Karpas-422 (cell line): ENCODE measurements around the gene FAM131C. TPM values are rescaled to one million over a fixed set of nuclear protein-coding genes. Genes with fewer than 3 reads are reported as not detected.
"Not testable (repeated sequence)": the region's sequence is repeated elsewhere in the genome, so short reads cannot be mapped to it uniquely, and the experiment has no call there.

Source experiments
- DNase-seq: peaks from one replicate; pipeline ENCODE4 v3.0.0-alpha.2; 2015
- H2AFZ ChIP-seq: fragments of 200-600 bp; sonication (generic); 2 replicates; pipeline ENCODE4 v1.6.1; 2014; ENCODE audit warnings: antibody characterized with exemption, low read length, mixed read lengths
- H3K27ac ChIP-seq: fragments of 200-600 bp; sonication (generic); 2 replicates; pipeline ENCODE4 v1.5.1; 2014; ENCODE audit warnings: mild to moderate bottlenecking, low read length, moderate library complexity
- H3K27me3 ChIP-seq: fragments of 200-600 bp; sonication (generic); 2 replicates; pipeline ENCODE4 v1.6.1; 2014; ENCODE audit warnings: low read length, mixed read lengths
- H3K36me3 ChIP-seq: fragments of 200-600 bp; sonication (generic); 2 replicates; pipeline ENCODE4 v1.6.1; 2014; ENCODE audit warnings: low read length, mixed read lengths; ENCODE audit not compliant: insufficient read depth
- H3K4me1 ChIP-seq: fragments of 200-600 bp; sonication (generic); 2 replicates; pipeline ENCODE4 v1.6.1; 2014; ENCODE audit warnings: mild to moderate bottlenecking, low read length, mixed read lengths
- H3K4me2 ChIP-seq: fragments of 200-600 bp; sonication (generic); 2 replicates; pipeline ENCODE4 v1.6.1; 2014; ENCODE audit warnings: low read length, low read depth, mild to moderate bottlenecking; ENCODE audit not compliant: poor library complexity, severe bottlenecking
- H3K4me3 ChIP-seq: fragments of 200-600 bp; sonication (generic); 2 replicates; pipeline ENCODE4 v1.5.1; 2014; ENCODE audit warnings: mild to moderate bottlenecking, antibody characterized with exemption, low read length, mixed read lengths
- H3K79me2 ChIP-seq: fragments of 200-600 bp; sonication (generic); 2 replicates; pipeline ENCODE4 v1.6.1; 2014; ENCODE audit warnings: mild to moderate bottlenecking, low read length, mixed read lengths
- H3K9ac ChIP-seq: fragments of 200-600 bp; sonication (generic); 2 replicates; pipeline ENCODE4 v1.6.0; 2014; ENCODE audit warnings: low read length
- H3K9me2 ChIP-seq: fragments of 200-600 bp; sonication (generic), shearing (Covaris generic); replicated peaks from 2 replicates; pipeline ENCODE4 v1.6.0; 2014; ENCODE audit warnings: mild to moderate bottlenecking, low read length, moderate library complexity; ENCODE audit not compliant: insufficient read depth
- H3K9me3 ChIP-seq: fragments of 300-700, 200-600 bp; sonication (generic); 2 replicates; pipeline ENCODE4 v1.6.1; 2014; ENCODE audit warnings: low read length, mixed read lengths
- H4K20me1 ChIP-seq: fragments of 200-600 bp; sonication (generic); 2 replicates; pipeline ENCODE4 v1.6.1; 2014; ENCODE audit warnings: mild to moderate bottlenecking, antibody characterized with exemption, low read length, low read depth; ENCODE audit not compliant: insufficient read depth
- total RNA-seq: library from RNA; depleted of rRNA; stranded (reverse); fragments of >200 nt; shearing (Covaris generic); gene quantifications from 2 replicates; pipeline ENCODE4 v1.2.3, GENCODE V29; 2014; ENCODE audit warnings: low replicate concordance

The FAM131C gene
- total RNA-seq, 1 experiment from 2014 or later = not detected

DNA sequence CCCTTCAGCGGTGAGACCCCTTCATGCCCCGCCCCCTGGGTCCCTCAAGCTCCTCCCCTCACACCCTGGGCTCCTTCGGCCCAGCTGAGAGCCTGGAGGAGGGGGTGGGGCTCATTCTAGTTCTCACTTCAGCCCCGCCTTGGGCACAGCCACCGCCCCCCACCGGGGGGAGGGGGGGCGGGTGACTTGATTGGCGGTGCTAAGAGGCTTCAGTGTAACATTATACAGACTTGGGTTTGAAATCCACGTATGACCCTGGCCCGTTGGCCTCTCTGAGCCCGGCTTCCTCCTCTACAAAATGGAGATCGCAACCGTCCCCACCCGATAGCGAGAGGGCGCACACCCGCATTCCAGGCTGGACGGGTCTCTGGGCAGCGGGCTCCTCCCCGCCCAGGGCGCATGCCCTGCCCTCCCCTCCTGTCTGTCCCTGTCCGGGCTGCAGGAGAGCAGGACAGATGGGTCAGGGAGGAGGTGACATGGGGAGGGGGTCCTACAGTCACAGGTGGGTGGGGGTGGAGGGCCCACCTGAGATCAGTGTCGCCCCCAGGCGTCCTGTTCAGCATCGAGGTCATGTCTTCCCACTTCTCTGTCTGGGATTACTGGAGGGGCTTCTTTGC, 24.8 kb downstream of the FAM131C start:
- no peaks in the 10 kb centered on the region for H3K36me3 ChIP-seq
- DNase-seq = peak; percentile 49
- no peak overlapping the region for H3K9ac ChIP-seq
- no peaks in the 10 kb centered on the region for H3K4me1 ChIP-seq
- no peaks in the 10 kb centered on the region for H3K9me2 ChIP-seq
- no peaks in the 10 kb centered on the region for H3K9me3 ChIP-seq
- no peak overlapping the region for H2AFZ ChIP-seq
- no peaks in the 10 kb centered on the region for H4K20me1 ChIP-seq
- H3K4me3 ChIP-seq = no peak overlapping the region
- H3K4me2 ChIP-seq = no peak overlapping the region
- no peak overlapping the region for H3K27ac ChIP-seq
- H3K79me2 ChIP-seq = no peaks in the 10 kb centered on the region
- no peaks in the 10 kb centered on the region for H3K27me3 ChIP-seq

DNA sequence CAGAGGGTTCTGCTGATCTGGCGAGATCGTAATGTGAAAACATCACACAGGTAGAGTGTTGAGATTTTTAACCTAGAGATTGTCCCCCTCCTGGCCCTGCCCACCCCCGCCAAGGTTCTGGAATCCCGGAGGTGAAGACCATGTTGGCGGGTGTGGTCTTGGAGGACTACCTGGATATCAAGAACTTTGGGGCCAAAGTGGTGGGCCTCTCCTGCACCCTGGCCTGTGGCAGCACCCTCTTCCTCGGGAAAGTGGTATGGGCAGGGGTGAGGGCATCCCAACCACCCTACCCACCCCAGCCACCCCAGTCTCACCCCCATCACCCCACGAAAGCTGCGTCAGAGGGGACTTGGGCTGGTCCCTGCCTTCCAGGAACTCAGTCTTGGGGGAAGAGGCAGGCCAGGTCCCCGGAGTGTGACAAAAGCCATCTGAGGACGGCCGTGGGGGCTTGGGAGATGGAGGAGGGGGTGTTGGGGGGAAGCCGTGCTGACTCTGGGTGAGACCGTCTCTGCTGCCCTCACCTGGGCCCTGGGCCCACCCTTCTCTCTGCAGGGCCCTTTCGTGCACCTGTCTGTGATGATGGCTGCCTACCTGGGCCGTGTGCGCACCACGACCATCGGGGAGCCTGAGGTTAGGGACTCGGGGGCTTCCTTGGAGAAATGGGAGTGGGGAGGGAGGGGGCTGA, 25.5 kb downstream of the FAM131C start:
- no peak overlapping the region for H3K9ac ChIP-seq
- no peaks in the 10 kb centered on the region for H3K36me3 ChIP-seq

DNA sequence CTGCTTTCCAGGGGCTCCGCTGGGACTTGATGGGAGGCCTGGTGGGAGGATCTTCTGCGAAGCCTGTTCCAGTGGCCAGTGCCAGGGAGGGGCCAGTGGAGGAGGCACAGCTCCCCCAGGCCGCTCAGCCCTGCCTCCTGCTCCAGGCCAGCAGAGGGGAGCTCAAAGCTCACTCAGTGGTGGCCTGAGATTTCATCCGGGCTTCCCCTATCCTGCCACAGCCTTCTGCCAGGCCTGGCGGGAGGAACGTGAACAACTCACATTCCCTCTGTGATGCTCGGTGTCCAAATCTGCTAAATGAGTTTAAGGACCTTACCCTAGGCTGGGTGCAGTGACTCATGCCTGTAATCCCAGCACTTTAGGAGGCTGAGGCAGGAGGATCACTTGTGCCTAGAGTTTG, 26.6 kb downstream of the FAM131C start:
- no peaks in the 10 kb centered on the region for H3K9me2 ChIP-seq
- no peak overlapping the region for H3K4me3 ChIP-seq
- no peaks in the 10 kb centered on the region for H3K27me3 ChIP-seq
- no peak overlapping the region for H2AFZ ChIP-seq
- H3K9me3 ChIP-seq = no peaks in the 10 kb centered on the region
- H3K9ac ChIP-seq = no peak overlapping the region
- H3K4me2 ChIP-seq = no peak overlapping the region
- H3K4me1 ChIP-seq = no peaks in the 10 kb centered on the region
- no peak overlapping the region for H3K27ac ChIP-seq
- no peaks in the 10 kb centered on the region for H3K79me2 ChIP-seq
- H4K20me1 ChIP-seq = no peaks in the 10 kb centered on the region
- no peaks in the 10 kb centered on the region for H3K36me3 ChIP-seq
- no peak for DNase-seq

More for the DNA sequence above, 25.5 kb downstream of the FAM131C start:
- no peaks in the 10 kb centered on the region for H3K9me2 ChIP-seq
- DNase-seq = no peak
- no peaks in the 10 kb centered on the region for H3K79me2 ChIP-seq
- H3K27ac ChIP-seq = no peak overlapping the region
- no peaks in the 10 kb centered on the region for H3K27me3 ChIP-seq
- H2AFZ ChIP-seq = no peak overlapping the region
- no peak overlapping the region for H3K4me3 ChIP-seq
- no peak overlapping the region for H3K4me2 ChIP-seq
- no peaks in the 10 kb centered on the region for H3K4me1 ChIP-seq
- no peaks in the 10 kb centered on the region for H4K20me1 ChIP-seq
- no peaks in the 10 kb centered on the region for H3K9me3 ChIP-seq

DNA sequence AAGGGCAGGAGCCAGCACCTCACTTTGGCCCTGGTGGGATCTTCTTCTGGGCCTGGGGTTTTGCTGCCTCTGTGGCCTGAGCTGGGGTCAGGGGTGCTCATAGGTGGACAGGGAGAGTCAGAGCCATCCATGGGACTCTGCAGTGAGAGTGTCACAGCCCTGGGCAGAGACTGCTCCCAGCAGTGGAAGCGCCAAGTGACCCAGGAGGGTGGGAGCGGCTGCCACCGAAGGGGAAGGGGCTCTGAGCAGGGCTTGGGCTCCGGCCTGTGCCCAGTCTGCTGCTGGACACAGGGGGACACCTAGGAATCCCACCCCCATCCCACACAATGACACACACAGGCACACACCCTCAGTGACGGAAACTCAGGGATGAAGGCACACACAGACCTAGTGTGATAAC, 29.5 kb downstream of the FAM131C start:
- H3K27me3 ChIP-seq = no peaks in the 10 kb centered on the region
- no peaks in the 10 kb centered on the region for H3K79me2 ChIP-seq
- H3K4me3 ChIP-seq = no peak overlapping the region
- H4K20me1 ChIP-seq = no peaks in the 10 kb centered on the region
- no peaks in the 10 kb centered on the region for H3K9me2 ChIP-seq
- H3K4me1 ChIP-seq = no peaks in the 10 kb centered on the region
- H3K36me3 ChIP-seq = no peaks in the 10 kb centered on the region
- H3K4me2 ChIP-seq = no peak overlapping the region
- no peaks in the 10 kb centered on the region for H3K9me3 ChIP-seq
- no peak overlapping the region for H3K27ac ChIP-seq
- no peak for DNase-seq
- H2AFZ ChIP-seq = no peak overlapping the region
- H3K9ac ChIP-seq = no peak overlapping the region

DNA sequence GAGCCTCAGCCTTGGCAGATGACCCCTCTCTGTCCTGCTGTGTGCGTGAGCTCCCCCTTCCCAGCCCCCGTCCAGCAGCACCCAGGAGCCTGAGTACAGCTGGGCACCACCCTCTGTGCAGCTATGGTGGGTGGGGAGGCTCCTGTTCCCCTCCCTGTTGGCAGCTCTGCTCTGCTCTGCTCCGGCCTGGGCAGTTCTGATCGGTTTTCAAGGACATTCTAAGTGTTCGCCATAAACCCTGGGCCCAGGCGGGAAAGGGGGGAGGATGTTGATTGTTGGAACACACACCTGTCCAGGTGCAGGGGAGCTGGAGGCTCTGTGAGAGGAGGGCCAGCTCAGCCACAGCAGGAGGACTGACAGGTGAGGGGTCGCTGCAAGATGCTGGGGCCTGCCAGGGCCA, 29.9 kb downstream of the FAM131C start, which contains the start of gene CLCNKB:
Gene CLCNKB (plus strand): TSS at position 262 of the 400 bp plus-strand sequence. CDS start 711 bp downstream, outside the sequence.
- Histone ChIP-seq H3K4me1 (no peaks in the 10 kb centered on the region), H3K9me3 (no peaks in the 10 kb centered on the region), H3K9ac (no peak within 1 kb of the TSS), H3K4me3 (no peak within 1 kb of the TSS), H3K36me3 (no peaks in the 10 kb centered on the region), H3K27me3 (no peaks in the 10 kb centered on the region), H3K4me2 (no peak within 1 kb of the TSS), H3K79me2 (no peaks in the 10 kb centered on the region), H2AFZ (no peak within 1 kb of the TSS), H4K20me1 (no peaks in the 10 kb centered on the region), H3K27ac (no peak within 1 kb of the TSS), H3K9me2 (no peaks in the 10 kb centered on the region)
- no peak for DNase-seq

DNA sequence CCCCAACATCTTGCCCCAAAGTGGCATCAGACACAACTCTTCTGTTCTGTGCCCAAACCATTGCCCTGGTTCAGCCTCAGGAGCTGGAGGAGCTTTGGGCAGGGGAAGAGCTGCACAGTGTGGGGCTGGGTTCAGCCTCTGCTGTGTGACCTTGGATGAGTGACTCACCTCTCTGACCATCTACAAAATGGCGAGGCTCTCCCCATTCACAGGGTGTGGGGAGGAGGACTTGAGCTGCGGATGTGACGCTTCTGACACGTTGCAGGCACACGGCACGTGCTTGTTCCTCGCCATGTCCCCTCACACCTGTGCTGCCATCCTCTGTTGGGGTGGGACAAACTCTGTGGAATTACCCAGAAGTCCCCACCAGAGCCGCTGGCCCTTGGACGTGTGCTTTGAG, 30.8 kb downstream of the FAM131C start:
- not testable (repeated sequence) for H3K4me3 ChIP-seq, DNase-seq, H3K79me2 ChIP-seq, H3K27ac ChIP-seq, H3K36me3 ChIP-seq, H3K27me3 ChIP-seq, H2AFZ ChIP-seq, H3K9ac ChIP-seq, H4K20me1 ChIP-seq, H3K9me2 ChIP-seq, H3K4me2 ChIP-seq, H3K9me3 ChIP-seq, H3K4me1 ChIP-seq

DNA sequence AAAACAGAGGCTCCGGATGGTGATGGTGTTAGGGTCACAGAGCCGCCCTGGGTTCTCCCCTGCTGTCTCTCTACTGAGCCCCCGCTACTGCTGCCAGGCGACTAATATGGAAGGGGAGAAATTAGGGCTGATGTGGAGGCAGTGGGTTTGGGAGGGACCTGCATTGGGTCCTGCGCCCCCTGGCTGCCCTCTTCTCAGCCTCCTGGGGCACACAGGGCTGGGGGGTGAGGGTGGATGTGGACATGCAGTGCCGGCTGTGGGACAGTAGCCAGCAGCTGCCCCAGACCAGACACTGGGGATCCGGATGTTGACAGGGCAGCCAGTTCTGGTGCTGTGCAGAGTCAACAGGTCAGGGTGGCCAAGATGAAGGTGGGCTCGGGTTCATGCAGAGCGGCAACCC, 31.4 kb downstream of the FAM131C start:
- no peaks in the 10 kb centered on the region for H3K9me3 ChIP-seq
- peak; percentile 61 for DNase-seq
- no peak overlapping the region for H2AFZ ChIP-seq
- no peak overlapping the region for H3K4me2 ChIP-seq
- no peaks in the 10 kb centered on the region for H3K36me3 ChIP-seq
- no peaks in the 10 kb centered on the region for H3K79me2 ChIP-seq
- no peaks in the 10 kb centered on the region for H4K20me1 ChIP-seq
- no peaks in the 10 kb centered on the region for H3K9me2 ChIP-seq
- H3K9ac ChIP-seq = no peak overlapping the region
- no peak overlapping the region for H3K27ac ChIP-seq
- no peaks in the 10 kb centered on the region for H3K4me1 ChIP-seq
- no peak overlapping the region for H3K4me3 ChIP-seq
- no peaks in the 10 kb centered on the region for H3K27me3 ChIP-seq

DNA sequence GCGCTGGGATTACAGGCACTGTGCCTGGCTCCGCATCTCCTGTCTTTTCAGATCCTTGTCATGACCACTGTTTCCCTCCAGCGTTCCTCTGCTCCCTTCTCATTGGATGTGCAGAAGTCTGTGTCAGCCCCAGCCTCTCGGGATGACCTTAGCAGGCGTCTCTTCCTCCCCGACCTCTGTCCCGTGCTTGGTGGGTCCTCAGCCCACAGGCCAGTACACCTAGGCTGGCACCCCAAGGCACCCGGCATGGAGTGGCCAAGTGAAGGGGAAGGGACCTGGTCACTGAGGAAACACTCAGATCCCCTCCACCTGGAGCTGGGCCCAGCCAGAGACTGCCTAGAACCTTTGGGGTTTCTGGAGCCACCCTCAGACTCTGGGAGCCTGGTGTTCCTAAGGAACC, 32.3 kb downstream of the FAM131C start:
- no peaks in the 10 kb centered on the region for H4K20me1 ChIP-seq
- H3K4me2 ChIP-seq = no peak overlapping the region
- no peaks in the 10 kb centered on the region for H3K4me1 ChIP-seq
- no peak for DNase-seq
- H3K27ac ChIP-seq = no peak overlapping the region
- H3K9ac ChIP-seq = no peak overlapping the region
- H3K4me3 ChIP-seq = no peak overlapping the region
- no peaks in the 10 kb centered on the region for H3K9me3 ChIP-seq
- H2AFZ ChIP-seq = no peak overlapping the region
- no peaks in the 10 kb centered on the region for H3K27me3 ChIP-seq
- H3K36me3 ChIP-seq = no peaks in the 10 kb centered on the region
- no peaks in the 10 kb centered on the region for H3K9me2 ChIP-seq
- no peaks in the 10 kb centered on the region for H3K79me2 ChIP-seq
